NCI-H1436 treated with DMSO at 0.1 percent for 48 hours (cell line): ENCODE data around the gene C2CD4D.
"Not testable (repeated sequence)": the region's sequence is repeated elsewhere in the genome, so short reads cannot be mapped to it uniquely, and the experiment has no call there.

Experiments
- DNase-seq: peaks from one replicate; lab custom pipeline; 2025; lab: John Stamatoyannopoulos, UW

C2CD4D gene

DNA sequence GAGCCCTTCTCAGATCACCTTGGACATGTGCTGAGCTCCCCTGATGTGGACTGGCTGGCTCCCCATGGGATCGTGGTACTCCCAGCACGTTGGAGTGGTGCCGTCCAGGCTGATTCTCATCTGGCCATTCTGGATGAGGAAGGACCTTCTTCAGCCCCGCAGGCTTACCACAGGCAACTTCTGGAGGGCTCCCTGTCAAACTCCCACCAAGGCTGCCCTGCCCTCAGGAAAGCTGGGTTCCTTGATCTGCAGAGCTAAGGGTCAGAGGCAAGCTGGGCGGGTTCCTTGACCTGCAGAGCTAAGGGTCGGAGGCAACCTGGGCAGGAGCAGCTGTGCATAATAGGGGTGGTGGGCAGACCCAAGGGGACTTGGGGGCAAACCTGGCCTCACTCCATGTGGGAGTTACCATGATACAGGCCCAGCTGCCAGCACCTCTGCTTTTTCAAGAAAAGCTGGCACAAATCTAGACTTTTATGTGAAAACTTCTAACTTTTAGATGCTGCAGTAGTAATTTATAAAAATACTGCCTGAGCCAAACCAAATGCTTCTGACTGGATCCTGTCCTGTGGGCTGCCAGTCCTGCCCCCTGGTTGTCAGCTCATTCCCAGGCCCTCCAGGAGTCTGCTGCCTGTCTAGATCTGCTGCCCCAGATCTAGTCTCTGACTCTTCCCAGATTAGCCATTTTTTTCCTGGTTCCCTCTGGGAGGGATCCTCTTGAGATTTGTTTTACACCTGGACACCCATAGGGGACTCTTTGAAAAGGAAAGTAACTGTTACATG is 19.5 kb upstream of the C2CD4D start:
- no peak for DNase-seq

DNA sequence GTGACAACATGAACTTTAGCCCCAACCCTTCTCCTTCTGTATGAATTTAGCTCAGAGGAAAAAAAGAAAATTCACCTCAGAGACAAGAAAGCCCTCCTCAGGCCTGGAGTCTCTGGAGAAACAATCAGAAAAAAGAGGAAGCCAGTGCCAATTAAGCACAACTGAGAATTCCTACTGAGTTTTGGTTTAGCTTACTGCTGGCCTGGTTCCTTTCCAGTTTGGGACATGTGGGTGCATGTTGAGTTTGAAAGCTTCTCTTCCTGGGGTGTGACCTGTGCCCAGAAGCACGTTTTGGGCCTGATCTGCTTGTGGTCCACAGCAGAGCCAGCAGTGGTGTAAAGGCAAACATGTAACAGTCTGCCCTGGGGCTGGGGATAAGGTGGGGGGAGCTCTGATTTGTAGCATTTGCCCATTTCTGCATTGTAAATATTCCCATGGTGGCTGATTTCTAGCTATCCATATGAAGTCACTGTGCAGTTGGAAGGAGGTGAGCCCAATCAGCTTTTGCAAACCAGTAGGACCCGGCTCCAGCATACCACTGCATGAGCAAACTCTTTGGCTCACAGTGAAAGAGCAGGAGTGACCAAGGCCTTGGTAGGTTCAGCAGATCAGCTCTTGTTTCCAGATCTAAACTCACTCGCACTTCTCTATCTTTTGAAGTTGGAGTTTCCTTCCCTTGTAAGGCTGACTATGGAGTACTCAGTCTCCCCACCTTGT is 18.6 kb upstream of the C2CD4D start:
- no peak for DNase-seq

DNA sequence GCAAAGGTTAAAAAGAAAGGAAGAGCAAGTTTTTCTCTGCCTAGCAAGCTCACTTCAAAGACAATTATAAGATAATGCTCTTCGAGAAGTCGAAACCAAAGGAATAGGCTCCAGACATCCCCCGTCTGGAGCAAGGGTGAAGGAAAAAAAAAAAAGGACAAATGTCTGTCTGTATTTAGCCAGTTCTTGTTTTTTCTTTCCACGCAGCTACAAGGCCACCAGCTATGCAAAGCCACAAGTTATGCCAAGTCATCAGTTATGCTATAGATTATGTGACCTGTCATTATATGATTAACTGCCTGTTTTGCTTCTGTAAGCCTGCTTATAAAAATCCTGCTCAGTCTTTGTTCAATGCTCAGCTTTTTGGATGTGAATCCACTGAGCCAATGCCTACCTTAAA is 16.3 kb upstream of the C2CD4D start:
- no peak for DNase-seq

DNA sequence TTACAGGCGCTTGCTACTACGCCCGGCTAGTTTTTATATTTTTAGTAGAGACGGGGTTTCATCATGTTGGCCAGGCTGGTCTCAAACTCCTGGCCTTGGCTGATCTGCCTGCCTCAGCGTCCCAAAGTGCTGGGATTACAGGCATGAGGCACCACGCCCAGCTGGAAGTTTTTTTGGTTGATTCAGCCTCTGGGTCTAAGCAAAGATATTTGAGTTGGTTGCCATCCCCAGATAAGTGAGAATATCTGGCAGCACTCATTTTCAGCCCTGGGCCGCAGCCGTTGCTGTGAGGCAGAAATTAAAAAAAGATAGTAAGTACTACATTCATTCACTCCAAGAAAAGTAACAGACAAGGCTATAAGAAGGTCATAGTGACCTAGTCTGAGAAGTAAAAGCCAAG is 15.9 kb upstream of the C2CD4D start:
- DNase-seq, result not testable (repeated sequence)

DNA sequence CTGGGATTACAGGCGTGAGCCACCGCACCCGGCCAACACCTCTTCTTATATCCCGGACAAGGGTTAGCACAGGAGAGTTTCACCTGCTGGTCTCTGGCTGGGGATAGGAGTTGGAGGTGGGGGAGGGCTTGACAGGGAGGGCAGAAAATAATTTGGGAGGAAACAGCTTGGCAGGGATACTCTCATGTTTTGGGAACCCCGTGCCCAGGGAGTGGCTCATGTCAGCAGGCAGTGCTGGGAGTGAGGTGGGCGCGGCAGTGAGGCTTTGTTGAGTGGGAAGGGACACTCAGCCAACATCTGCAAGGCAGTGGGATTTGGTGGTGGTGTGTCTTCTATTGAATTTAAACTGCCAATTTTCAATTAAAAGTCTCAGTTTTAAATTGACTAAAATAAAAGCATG is 15.0 kb upstream of the C2CD4D start:
- DNase-seq, result no peak

DNA sequence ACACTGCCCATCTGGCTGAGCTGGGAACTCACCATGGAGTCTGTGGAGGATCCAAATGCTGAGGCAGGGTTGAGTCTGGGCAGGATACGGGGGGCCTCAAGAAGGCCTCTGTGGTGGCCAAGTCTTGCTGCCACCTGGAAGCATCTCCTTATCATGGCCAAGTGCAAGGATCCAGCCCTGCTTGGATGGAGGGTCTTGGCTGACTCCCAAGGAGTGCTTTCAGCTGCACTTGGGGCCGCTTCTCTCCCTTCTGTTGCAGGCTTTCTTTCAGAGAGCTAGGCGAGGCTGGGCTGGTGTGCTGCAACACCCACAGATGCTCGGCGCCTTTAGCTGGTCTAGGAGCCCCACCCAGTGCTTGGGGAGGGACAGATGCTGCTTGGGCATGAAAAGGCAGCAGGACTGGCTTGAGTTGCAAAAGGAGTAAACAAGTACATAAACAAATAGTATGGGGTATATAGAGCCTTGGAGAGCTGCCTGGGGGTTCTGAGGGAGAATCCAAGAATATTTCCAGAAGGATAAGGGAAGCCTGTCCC is 13.9 kb upstream of the C2CD4D start, which contains the start of gene THEM5:
THEM5 (minus strand) TSS at position 302 of the 533 bp plus-strand sequence; CDS start at position 155, 147 bp downstream.
- no peak for DNase-seq

DNA sequence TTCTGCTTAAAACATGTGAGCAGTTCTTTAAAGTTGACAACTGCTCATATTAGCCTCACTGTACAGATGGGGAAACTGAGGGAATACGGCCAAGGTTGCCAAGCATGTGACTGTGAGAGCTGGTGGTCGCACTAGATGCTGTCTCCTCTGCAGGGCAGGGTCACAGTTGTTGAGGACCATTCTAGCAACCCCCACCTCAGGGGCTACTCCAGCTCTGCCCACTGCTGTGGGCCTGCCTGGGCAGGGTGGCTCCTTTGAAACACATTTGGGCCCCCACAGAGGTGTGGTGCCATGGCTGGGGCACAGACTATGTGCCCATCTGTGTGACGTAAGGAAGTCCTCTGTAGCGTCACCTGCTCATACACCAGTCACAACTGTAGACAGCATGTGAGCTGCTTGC is 13.1 kb upstream of the C2CD4D start:
- DNase-seq, result no peak

DNA sequence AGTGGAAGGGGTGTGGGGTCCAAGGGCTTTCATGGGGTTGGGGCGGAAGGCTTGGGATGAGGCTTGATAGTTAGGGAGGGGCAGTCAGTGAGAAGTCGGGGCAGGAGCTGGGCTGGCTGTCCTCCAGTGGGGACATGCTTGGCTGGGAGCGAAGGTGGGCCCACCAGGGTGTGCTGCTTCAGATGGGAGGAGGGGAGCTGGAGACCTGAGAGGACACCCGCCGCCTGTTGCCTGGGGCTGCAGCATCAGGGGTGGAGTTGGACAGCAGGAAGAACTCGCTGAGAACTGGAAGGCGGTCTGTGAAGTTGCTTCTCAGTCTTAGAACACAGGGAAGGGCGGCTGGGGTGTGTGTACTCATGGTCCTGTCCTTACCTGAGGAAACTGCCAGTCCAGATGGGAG is 12.3 kb upstream of the C2CD4D start:
- no peak for DNase-seq

DNA sequence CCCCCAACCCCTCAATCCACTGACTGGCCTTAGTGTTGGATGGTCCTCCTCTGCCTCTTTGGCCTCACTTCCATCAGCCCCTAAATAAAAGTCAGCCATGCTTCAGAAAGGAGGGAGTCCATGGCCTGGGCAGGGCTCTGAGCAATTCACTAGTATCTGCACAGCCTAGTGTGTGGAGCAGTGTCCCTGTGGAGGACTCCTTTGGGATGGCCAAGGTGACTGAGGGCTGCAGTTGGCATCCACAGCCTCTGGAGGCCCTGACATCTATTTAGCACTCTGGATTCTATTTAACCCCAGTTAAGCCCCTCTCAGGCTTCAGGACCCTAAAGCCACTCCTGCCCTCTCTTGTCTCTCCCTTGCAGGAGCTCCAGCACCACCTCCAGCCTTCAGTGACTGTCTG is 10.3 kb upstream of the C2CD4D start:
- DNase-seq, result no peak

DNA sequence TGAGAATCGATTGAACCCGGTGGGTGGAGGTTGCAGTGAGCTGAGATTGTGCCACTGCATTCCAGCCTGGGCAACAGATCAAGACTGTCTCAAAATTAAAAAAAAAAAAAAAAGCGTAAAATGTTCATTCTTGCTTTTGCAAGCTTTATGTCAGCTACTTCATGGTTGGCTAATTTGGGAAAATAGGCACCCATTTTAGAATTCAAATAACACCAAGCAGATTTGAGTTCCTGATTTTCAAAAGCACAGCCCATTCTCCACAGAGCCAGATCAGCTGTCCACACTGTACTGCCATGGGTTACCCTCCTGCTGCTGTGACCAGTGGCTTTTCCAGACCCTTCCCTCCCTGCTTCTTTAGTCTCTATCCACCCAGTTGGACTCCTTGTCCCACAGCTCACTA is 9.5 kb upstream of the C2CD4D start:
- no peak for DNase-seq

DNA sequence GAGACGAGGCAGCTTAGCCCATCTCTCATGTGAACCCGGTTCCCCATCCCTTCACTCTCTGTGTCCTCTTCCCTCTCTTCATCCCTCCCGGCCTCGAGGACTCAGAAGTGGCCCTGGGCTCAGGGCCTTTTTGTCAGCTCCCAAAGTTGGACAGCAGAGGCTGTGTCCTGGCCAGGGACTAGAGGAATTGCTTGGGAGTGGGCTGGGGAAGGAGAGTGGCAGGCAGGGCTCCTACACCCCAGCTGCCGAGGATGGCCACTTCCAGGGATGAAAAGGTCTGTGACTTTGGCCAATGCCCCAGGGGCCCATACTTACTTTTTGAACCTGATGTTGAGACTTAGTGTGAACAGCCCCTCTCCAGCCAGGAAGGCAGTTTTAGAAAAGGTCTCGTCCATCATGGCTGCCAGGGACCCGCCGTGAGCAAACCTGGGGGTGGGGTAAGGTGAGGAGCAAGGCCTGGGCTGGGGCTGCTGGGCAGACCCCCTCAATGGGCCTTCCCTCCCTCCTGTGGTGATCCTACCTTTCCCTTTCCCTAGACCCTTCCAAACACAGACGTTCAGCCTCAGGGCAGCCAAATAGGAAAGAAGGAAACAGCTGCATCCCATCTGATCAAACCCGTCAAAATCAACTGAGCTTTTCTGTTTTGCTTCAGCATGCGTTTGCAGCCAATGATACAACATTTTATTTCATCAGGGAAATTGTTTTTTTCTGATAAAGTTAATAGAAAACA is 8.4 kb upstream of the C2CD4D start:
- no peak for DNase-seq

DNA sequence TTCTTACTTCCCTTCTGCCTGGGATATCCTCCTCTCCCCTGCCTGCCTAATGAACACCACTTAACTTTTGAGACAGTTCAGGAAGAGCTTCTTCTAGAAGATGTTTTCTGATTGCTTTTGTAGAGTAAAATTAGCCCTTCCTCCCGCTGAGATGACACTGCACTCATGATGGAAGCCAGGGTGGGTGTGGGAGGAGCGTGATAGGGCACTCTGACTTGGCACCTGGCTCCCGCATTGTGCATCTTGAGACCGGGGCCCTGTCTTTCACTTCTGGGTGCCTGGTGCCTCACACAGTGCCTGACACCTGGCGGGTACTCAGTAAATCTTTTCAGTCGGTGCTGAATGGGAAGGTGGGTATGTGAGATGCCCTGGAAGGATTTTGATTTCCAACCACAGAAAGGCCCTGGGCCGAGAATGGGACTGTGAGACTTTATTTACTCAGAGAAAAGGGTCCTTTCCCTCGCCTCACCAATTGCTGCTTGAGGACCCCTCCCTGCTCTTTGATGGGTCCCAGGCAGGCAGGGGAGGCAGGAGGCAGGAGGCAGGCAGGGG is 7.1 kb upstream of the C2CD4D start:
- DNase-seq, result no peak

DNA sequence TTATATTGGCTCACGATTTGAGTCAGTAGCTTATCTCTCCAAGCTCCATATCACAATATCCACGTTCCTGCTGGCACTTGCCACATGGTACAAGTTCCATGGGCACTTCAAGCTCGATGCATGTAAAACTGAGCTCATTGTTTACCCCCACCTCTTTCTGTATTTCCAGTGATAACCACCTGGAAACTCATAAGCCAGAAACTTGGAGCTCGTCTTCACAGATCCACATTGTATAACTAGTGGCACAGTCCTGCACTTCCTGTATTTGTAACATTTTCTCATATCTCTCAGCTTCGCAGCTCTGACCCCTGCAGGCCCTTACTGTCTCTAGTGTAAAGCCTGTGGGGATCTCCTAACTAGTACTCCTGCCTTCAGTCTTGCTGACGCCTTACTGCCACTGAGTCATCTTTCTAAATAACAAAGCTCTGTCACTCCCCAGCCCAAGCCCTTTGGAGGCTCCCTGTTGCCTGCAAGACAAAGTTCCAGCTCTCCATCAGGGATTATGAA is 6.5 kb upstream of the C2CD4D start:
- DNase-seq, result no peak

DNA sequence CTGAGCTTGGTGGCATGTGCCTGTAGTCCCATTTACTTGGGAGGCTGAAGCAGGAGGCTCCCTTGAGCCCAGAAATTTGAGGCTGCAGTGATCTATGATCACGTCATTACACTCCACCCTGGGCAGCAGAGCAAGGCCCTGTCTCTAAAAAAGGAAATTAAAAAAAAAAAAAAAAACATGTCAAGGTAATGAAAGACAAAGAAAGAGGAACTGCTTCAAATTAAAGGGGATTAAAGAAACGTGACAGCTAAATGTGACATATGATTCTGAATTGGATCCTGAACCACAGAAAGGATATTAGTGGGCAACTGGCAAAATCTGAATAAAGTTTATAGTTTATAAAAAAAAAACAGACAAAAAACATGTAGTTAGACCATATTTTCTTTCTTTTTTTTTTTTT is 3.8 kb upstream of the C2CD4D start:
- no peak for DNase-seq

DNA sequence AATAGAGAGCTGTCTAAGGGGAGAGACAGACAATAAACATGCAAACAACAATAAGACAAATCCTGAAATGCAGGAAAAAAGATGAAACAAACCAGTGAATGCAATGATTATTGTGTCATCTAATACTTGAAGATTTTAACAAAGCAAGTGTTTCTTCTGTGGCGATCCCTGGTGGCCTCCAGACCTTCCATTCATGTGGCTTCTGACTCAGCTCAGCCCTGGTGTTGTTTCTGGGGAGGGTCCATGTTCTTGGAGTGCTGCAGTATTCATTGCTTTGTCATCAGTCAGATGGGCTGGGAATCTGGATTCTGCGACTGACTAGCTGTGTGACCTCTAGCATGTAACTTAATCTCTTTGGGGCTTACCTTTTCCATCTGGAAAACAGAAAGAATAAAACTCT is 1.5 kb upstream of the C2CD4D start:
- DNase-seq, result no peak

DNA sequence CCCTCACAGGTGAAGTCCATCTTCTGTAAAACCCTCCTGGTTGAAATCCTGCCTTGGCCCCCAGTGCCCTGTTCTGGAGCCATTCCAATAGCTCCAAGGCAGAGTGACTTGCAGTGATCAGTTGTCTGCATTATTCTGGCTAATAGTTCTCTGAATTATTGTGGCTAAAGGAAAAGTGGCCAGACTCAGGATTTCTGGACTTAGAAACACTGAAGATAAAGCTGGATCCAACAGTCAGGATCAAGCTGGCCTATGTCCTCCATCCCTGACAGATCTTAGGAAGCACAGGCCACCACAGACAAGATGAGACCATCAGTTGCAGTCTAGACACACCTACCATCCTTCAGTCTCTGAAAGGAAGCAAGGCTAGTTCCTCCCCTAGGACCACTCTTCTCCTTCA is 801 bp upstream of the C2CD4D start:
- DNase-seq, result no peak

DNA sequence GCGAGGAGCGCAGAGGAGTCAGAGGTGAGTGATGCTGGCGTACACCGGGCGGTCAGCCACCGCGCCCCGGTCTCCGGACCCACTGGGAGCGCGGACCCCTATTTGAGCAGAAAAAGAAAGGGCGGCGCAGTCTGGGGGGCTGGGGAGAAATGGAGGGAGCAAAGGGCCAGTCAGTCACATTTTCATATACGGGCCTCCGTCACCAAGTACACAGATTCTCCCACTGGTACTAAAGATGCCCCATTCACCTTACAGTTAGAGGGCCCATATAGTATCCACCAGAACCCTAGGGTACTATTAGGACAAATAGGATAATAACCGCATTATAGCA is 573 bp downstream of the C2CD4D start:
- no peak for DNase-seq

DNA sequence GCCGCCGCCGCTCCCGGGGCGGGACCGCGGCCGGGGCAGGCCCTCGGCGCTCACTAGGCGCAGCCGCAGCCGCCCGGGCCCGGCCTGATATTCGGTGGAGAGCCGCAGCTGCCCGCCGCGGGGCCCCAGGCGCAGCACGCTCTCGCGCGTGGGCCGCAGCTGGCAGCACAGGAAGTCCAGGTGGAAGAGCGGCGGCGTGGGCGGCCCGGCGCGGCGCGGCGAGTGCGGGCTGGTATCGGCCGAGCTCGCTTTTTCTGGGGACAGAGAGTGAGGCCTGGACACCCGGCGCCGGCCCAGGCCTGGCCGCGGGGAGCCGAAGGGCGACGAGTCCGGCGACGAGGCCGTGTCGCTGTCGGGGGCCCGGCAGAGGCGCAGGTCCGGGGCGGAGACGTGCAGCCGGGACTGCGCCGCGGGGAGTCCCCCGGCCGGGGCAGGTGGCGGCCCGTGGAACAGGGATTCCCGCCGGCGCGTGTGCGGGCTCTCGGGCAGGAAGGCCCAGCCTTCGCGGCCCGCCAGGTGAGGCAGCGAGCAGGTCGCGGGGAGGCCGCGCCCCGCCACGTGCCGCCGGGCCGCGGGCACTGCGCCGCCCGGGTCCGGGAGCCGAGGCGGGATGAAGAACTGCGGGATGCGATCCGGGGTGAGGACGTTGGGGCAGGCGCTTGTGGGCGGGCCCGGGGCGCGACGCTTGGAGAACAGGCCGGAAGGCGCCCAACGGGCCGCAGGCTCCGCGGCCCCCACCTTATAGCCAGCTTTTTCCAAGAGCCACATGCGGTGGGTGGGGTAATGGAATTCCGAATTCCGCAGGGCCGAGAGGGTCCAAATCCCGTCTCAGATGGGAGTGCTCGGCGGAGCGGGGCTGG is 1.2 kb downstream of the C2CD4D start:
- no peak for DNase-seq

DNA sequence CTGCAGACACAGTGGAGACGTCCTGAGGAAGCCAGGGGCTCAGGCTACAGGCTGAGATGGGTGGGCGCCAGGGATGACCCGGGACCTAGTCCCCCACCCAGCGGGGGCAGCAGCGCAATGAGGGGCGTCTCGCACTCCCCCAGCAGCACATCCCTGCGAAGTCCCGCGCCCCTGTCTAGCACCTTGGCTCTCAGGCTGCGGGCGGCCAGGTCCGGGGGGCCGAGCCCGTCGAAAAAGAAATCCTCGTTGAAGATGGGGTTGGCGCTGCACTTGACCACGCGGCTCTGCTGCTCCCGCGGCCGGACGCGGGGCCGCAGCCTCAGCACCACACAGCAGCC is 1.8 kb downstream of the C2CD4D start:
- no peak for DNase-seq

DNA sequence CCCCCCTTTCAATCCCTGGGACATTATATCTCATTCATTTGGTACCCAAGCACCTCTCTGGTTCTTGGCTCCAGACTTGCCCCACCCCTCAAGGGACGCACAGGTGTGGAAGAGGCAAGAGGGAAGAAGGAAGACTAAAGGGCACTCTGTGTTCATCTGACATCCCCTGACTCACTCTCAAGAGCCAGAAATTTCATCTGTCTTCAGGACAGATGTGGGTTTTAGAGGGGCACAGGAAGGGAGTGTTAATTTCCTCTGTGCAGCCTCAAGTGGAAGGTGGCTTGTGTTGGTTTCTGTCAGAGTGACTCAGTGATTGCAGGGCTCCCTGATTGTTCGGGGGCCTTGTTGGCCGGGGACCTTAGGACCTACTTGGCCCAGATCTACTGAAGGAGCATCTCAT is 2.4 kb downstream of the C2CD4D start:
- no peak for DNase-seq

DNA sequence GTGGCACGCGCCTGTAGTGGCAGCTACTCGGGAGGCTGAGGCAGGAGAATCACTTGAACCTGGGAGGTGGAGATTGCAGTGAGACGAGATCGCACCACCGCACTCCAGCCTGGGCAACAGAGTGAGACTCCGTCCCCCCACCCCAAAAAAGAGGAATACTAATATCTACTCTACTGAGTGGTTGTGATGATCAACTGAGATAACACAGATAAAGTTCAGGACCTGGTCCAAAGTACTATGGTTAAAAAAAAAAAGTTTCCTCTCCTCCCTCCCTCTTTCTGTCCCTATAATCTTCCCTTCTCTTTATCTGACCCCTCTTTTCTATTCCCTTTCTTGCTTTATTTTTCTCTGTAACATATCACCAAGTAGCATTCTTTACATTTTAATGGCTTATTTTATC is 4.0 kb downstream of the C2CD4D start:
- DNase-seq, result no peak

DNA sequence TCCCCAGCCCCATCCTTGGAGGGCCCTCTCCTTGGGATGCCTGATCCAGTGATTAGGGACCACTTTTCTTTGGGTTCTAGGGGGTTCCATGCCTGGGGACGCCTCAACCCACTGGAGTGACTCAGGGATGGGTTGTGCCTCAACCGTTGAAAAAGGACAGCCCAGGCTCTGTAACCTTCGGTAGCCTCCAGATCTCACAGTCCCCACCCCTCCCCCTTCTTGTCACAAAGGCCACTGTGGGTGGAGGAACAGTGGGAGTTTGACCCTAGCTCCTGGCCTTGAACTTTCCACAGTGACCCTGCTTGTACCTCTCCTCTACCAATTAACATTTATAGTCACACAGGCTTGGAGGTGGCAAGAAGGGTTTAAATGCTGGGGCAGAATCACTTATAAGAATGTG is 5.4 kb downstream of the C2CD4D start:
- no peak for DNase-seq
